Measurements from ENCODE around the gene KIAA1549. TPM values are rescaled to one million over a fixed set of nuclear protein-coding genes. Genes with fewer than 3 reads are reported as not detected.
A peak's percentile ranks its signal among the peaks of the same experiment; 100 is the strongest.

KIAA1549 gene
- total RNA-seq, 2 donors from 2014 or later = 1.4 to 1.8 TPM

- no peak for DNase-seq (ENCODE audit: low spot score)
- intact Hi-C loops (cut with DNase I) = no loop called here
Observed at GRCh38 chr7:138890499-138891445, 90.4 kb downstream of the KIAA1549 start.

- intact Hi-C loops (cut with DNase I) = loop anchor here in 1 of 2 donors (10.0 kb wide), 1 partner anchor 1915 kb away; no protein-coding TSS in a partner anchor
- no peak for DNase-seq (ENCODE audit: low spot score)
Observed at GRCh38 chr7:138889582-138890498, 91.3 kb downstream of the KIAA1549 start.

GRCh38 chr7:138887872-138888656 lies 93.1 kb downstream of the KIAA1549 start:
- no peak for DNase-seq (ENCODE audit: low spot score)
- intact Hi-C loops (cut with DNase I) = loop anchor here in 1 of 2 donors (10.0 kb wide), 1 partner anchor 1917 kb away; no protein-coding TSS in a partner anchor

GRCh38 chr7:138887085-138887710 lies 94.0 kb downstream of the KIAA1549 start:
- DNase-seq (ENCODE audit: low spot score) = no peak
- intact Hi-C loops (cut with DNase I) = loop anchor here in 1 of 2 donors (10.0 kb wide), 1 partner anchor 1918 kb away; no protein-coding TSS in a partner anchor

GRCh38 chr7:138886501-138886917 lies 94.7 kb downstream of the KIAA1549 start:
- intact Hi-C loops (cut with DNase I) = loop anchor here in 1 of 2 donors (10.0 kb wide), 1 partner anchor 1918 kb away; no protein-coding TSS in a partner anchor
- no peak for DNase-seq (ENCODE audit: low spot score)

- no peak for DNase-seq (ENCODE audit: low spot score)
- intact Hi-C loops (cut with DNase I) = loop anchor here in 1 of 2 donors (10.0 kb wide), 1 partner anchor 1919 kb away; no protein-coding TSS in a partner anchor
Observed at GRCh38 chr7:138885383-138886147, 95.6 kb downstream of the KIAA1549 start.

- no peak for DNase-seq (ENCODE audit: low spot score)
- intact Hi-C loops (cut with DNase I) = loop anchor here in 1 of 2 donors (10.0 kb wide), 1 partner anchor 1923 kb away; no protein-coding TSS in a partner anchor
Observed at GRCh38 chr7:138882249-138882648, 98.9 kb downstream of the KIAA1549 start.

GRCh38 chr7:138881579-138882188 lies 99.5 kb downstream of the KIAA1549 start:
- no peak for DNase-seq (ENCODE audit: low spot score)
- intact Hi-C loops (cut with DNase I) = loop anchor here in 1 of 2 donors (10.0 kb wide), 1 partner anchor 1923 kb away; no protein-coding TSS in a partner anchor

- peak; percentile 89 for DNase-seq (ENCODE audit: low spot score)
- intact Hi-C loops (cut with DNase I) = loop anchor here in 1 of 2 donors (10.0 kb wide), 1 partner anchor 1924 kb away; no protein-coding TSS in a partner anchor
Observed at GRCh38 chr7:138880881-138881578, 100.2 kb downstream of the KIAA1549 start.

- DNase-seq (ENCODE audit: low spot score) = no peak
- intact Hi-C loops (cut with DNase I) = loop anchor here in 1 of 2 donors (5.0 kb wide), 1 partner anchor 877 kb away; the partner anchor contains the start of gene CREB3L2
Observed at GRCh38 chr7:138879356-138879755, 101.8 kb downstream of the KIAA1549 start.

- no peak for DNase-seq (ENCODE audit: low spot score)
- intact Hi-C loops (cut with DNase I) = loop anchor here in 1 of 2 donors (5.0 kb wide), 1 partner anchor 877 kb away; the partner anchor contains the start of gene CREB3L2
Observed at GRCh38 chr7:138878856-138879255, 102.3 kb downstream of the KIAA1549 start.

GRCh38 chr7:138878051-138878450 lies 103.1 kb downstream of the KIAA1549 start:
- no peak for DNase-seq (ENCODE audit: low spot score)
- intact Hi-C loops (cut with DNase I) = loop anchor here in 1 of 2 donors (5.0 kb wide), 1 partner anchor 876 kb away; the partner anchor contains the start of gene CREB3L2

GRCh38 chr7:138876326-138876725 lies 104.9 kb downstream of the KIAA1549 start:
- DNase-seq (ENCODE audit: low spot score) = no peak
- intact Hi-C loops (cut with DNase I) = loop anchor here in 1 of 2 donors (5.0 kb wide), 1 partner anchor 874 kb away; the partner anchor contains the start of gene CREB3L2

- no peak for DNase-seq (ENCODE audit: low spot score)
- intact Hi-C loops (cut with DNase I) = loop anchor here in 1 of 2 donors (5.0 kb wide), 1 partner anchor 873 kb away; the partner anchor contains the start of gene CREB3L2
Observed at GRCh38 chr7:138875794-138876193, 105.4 kb downstream of the KIAA1549 start.

GRCh38 chr7:138873220-138873892 lies 107.8 kb downstream of the KIAA1549 start:
- intact Hi-C loops (cut with DNase I) = no loop called here
- DNase-seq (ENCODE audit: low spot score) = no peak

All from posterior vena cava (tissue), 2 donors.